ENCODE measurements around the gene CD27.

DNA sequence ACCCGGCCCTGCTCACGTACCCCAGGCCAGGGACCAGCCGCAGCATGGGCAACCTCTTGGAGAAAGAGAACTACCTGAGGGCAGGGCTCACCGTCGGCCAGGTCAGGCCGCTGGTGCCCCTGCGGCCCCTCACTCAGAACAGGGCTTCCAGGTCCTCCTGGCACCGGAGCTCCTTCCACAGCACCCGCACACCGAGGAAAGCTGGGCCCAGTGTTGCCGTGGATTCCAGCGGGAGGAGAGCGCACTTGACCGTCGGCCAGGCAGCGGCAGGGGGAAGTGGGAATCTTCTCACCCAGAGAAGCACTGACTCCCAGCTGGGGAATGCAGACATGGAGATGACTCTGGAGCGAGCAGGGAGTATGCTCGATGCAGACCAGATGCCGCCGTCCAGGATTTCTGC, 33.7 kb downstream of the CD27 start:
- TF ChIP-seq MTF2 (CRISPR knock-in tag; IDR thresholded peaks at IDR 0.05; ENCODE audit: borderline replicate concordance) (no peak), ELF4 (CRISPR knock-in tag; IDR thresholded peaks at IDR 0.05; ENCODE audit: borderline replicate concordance) (no peak)
